ENCODE data around the gene TRPV2. TPM values are rescaled to one million over a fixed set of nuclear protein-coding genes. Genes with fewer than 3 reads are reported as not detected.
"Not testable (repeated sequence)": the region's sequence is repeated elsewhere in the genome, so short reads cannot be mapped to it uniquely, and the experiment has no call there.

The TRPV2 gene
- polyA plus RNA-seq, 3 donors, result 1.7 to 3.2 (median 2.2) TPM

GRCh38 chr17:16452268-16452667 is 36.9 kb downstream of the TRPV2 start:
- not testable (repeated sequence) for DNase-seq

DNA sequence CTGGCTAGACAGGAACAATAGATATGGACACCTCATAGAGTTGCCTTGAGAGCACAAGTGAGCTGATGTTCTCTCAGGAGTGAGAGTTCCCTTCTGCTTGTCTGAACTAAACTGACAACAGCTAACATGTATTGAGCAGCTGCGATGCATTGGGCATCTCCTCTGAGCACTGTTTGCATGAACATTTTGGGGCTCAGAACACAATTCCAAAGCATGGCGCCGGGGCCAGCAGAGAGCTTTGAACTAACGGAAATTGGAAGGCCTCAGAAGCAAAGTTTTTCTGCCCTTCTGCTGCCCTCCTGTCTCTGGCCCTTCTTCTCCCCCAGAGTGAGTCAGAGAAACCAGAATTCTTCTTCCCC is 38.1 kb downstream of the TRPV2 start:
- no peak for DNase-seq

GRCh38 chr17:16455997-16456741 is 40.8 kb downstream of the TRPV2 start:
- DNase-seq, result no peak

DNA sequence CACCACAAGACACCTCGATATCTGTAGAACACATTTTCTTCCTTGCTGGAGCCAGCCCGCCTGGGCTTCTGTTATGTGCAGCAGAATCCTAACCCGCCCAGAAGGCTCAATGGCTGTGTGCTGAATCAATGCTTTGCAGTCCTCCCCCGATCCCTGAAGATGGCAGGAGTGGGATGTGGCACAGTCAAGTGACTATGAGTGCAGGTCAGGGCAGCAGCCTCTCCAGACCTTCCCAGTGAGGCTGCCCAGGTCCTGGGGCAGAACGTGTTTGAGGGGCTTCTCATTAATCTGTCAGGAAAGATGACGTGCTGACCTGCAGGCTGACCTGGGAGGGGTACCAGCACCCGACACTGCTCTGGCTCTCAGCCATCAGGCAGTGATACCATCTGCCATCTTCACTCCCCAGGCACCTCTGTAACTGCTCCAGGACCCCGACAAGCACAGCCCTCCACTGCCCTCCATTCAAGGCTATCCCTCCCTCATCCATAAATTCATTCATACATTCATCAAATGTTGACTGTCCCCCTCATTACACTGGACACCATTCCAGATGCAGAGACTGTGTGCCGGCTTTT is 41.5 kb downstream of the TRPV2 start:
- no peak for DNase-seq

- no peak for DNase-seq
Observed at GRCh38 chr17:16459271-16459670, 43.9 kb downstream of the TRPV2 start.

DNA sequence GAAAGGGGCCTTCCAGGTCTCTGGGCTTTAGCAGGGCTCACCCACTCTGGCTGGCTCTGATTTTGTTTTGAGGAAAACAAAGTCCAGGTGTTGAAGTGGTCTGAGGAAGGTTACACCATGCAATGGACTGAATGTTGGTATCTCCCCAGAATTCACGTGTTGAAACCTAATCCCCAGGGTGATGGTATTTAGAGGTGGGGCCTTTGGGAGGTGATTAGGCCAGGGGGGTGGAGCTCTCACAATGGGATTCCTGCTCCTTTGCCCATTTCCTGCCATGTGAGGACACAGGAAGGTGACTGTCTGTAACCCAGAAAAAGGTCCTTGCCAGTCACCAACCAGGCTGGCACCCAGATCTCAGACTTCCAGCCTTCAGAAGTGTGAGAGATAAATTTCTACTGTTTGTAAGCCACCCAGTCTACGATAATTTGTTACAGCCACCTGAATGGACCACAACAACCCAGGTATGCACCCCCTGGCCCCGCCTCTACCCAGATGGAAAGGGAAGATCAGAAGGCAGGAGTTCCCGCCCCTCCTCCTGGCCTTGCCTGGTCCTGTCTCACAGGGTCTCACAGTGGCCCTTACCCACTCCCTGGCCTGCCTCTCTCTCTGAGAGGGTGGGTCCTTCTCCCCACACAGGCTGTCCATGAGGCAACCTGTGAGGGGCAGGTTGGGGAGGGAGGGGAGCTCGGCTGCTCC is 44.6 kb downstream of the TRPV2 start:
- DNase-seq, result no peak

DNA sequence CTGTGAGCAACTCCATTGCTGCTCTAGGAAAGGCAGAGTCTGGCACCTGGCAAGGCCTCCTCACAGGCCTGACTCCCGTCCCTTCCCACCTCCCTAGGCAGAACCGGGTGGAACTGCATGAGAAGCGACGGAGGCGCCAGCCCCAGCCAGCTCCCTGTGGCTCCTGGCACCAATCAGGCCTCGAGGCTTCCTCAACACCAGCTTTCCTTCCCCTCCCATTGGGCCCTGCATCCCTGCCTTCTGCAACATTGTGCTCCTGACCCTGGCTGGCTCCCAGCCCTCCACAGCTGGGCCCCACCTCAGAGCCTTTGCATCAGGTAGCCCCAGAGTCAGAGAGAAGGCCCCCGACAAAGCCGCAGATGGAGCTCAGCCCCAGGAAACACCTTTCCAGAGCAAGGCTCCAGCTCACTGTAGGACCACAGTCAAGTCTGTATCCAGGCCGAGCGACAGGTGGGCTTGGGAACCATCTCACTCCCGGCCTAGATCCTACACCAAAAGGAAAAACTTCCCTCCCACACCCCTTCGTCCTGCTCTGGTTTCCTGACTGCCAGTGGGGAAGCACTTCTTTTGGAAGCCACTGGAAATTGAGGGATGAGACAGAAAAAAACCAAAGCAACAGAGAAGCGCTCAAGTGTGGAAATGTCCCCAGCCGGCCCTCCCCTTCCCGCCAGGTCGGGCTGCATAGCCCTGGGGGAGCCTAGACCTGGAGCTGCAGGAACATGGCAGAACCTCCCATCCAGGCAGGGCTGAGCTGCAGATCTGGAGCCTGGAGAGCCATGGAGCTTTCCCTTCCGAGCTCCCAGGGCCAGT is 45.6 kb downstream of the TRPV2 start:
- DNase-seq, result no peak

DNA sequence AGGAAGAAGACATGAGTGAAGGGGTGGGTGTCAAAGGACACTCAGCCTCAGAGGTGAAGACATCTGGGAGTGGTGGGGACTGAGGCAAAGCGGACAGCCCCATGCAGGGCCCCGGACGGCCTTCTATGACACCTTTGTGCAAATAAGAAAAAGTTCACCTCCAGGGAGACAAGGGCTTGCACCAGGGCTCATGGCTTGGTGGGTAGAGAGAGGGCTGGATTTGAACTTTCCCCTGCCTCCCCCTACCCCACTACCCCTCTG is 46.2 kb downstream of the TRPV2 start:
- DNase-seq, result no peak

- no peak for DNase-seq
Observed at GRCh38 chr17:16462070-16462864, 46.9 kb downstream of the TRPV2 start.

GRCh38 chr17:16463358-16464302 is 48.3 kb downstream of the TRPV2 start:
- no peak for DNase-seq

DNA sequence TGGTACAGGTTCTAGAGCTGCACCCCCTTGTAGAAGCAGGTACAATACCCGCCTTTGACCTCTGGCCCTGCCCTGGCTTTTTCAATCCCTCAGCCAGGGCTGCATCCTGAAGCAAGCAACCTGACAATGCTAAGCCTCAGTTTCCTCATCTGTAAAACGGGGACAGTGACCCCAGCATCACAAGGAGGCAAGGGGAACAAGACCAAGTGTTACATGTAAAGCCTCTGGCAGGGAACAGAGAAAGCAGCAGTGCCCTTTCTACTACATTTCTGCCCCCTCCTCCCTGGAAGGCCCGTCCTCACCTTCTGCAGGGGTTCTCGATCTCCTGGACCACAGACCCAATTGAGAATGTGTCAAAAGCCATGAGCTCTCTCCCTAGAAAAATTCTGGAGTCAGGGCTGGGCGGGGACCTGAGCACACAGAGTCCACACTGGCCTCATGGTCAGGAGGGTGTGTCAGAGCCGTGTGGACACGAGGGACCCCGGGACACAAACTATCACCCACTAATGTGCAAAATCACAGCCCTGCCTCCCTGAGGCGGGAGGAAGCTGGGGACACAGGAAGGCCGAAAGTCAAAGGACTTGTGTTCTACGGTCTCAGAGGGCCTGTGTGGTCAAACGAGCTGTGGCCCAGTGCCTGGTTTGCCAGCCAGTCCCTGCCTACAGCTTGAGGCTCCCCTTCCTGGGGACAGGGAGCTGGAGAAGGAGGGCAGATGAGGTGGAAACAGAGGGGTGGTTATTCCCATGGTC is 49.1 kb downstream of the TRPV2 start:
- DNase-seq, result no peak

- DNase-seq, result no peak
Observed at GRCh38 chr17:16465052-16465312, 49.6 kb downstream of the TRPV2 start.

DNA sequence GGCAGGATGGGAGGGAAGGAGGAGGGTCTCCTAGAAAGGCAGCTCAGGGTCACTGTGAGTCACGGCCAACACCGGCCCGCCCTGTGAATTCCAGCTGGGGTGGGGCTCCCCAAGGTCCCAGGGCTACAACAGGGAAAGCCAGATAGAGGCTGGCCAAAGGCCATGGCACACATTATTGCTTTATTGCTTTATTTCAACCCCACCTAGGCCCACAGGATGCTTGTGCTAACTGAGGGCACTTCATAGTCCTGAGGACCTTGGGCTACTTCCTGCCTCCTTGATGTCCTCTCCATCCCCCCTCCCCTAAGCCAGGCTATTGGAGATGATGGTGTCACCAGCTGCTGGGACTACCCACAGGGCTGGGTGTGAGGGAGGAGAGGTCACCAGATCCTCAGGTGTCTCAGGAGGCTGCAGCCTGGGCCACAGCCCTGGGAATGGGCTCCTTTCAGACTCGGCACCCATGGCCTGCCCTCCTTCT is 50.5 kb downstream of the TRPV2 start:
- DNase-seq, result no peak

DNA sequence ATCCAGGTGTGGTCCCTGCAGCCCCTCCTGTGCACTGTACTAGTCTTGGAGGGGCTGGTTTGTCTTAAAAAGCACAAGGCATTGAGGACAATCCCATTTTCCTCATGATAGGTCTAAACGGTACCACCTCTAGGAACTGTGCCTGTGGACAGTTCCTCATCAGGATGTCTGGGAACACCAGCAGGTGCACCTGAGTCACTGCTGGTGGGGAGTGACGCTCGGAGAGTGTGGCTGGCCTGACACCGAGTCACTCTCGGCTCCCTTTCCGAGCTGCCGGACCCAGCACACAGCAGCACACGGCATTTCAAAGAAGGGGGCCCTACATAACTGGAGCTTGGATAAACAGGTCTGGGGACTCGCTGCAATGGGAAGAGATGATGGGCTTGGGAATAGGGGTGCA is 51.0 kb downstream of the TRPV2 start:
- no peak for DNase-seq

- DNase-seq, result no peak
Observed at GRCh38 chr17:16467044-16467443, 51.7 kb downstream of the TRPV2 start.

GRCh38 chr17:16467886-16468285 is 52.5 kb downstream of the TRPV2 start:
- DNase-seq, result no peak

DNA sequence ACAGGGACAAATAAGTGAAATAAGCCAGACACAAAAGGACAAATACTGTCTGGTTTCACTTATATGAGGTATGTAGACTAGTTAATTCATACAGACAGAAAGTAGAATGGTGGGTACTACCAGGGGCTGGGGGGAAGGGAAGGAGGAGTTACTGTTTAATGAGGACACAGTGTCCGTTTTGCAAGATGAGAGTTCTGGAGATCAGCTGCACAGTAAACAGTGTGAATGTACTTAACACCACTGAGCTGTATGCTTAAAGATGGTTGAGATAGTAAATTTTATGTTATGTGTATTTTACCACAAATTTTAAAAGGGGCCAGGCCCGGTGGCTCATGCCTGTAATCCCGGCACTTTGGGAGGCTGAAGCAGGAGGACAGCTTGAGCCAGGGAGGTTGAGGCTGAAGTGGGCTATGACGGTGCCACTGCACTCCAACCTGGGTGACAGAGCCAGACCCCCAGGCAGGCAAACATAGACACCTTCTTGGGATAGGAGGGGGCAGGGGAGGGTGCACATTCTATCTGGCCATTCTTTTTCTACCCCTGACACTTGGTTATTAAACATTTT is 53.1 kb downstream of the TRPV2 start:
- no peak for DNase-seq

DNA sequence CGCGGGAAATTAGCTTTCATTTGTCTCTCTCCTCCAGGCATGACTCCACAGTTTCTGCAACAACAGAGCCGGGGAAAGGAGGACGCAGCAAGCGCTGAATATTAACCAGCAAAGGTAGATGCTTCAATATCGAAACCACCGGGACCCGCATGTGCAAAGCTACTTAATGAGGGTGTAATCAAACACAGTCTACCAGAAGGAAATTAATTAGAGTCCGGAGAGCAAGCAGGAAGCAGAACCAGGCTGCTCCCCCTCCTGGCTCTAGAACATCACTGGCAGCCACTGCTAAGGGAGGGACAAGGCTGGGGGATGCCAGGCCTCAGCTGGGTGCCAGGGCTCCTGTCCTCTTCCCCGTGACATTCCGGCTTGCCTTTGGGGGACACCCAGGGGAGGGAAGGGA is 54.9 kb downstream of the TRPV2 start:
- DNase-seq, result no peak

DNA sequence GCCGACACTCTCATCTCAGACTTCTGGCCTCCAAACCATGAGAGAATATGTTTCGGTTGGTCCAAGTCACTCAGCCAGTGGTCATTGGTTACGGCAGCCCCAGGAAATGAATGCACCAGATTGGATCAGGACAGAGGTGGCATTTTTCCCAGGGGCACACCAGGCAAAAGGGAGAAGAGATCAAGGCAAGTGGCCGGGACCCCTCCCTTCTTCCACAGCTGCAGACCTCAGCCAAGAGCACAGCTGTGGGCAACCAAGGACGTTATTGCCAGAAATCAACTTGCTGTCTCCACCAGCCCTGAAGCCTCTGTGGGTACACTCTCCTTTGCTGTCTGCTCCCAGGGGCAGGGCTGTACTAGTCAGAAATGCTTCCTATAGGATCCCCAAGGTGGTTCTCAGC is 55.9 kb downstream of the TRPV2 start:
- DNase-seq, result no peak

DNA sequence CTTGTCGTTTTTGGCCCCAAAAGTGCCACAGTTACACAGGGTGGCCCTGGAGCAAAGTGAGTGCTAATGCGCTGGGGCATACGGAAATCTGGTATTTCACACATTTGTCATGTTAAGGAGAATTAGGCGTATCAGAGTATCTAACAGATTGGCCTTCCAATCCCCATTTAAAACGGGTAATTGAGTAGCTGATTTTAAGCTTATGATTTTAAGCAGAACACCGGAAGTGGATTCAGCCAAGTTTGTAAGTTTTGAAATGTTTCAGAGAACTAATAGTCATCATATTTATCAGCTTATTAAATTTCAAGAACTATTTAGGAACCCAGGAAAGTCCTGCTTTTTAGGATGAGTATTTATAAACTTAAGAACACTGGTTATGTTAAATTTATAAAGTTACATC is 57.2 kb downstream of the TRPV2 start:
- DNase-seq, result no peak

Measured in renal pelvis (tissue), 4 donors.